OCI-LY3 (cell line): ENCODE results near the gene EFL1.
"Not testable (repeated sequence)": the region's sequence is repeated elsewhere in the genome, so short reads cannot be mapped to it uniquely, and the experiment has no call there.

ENCODE experiments used
- H2AFZ ChIP-seq: fragments of 200-600, 300-600 bp; shearing (Covaris generic); 2 replicates; pipeline ENCODE4 v1.6.0; 2014; ENCODE audit warnings: antibody characterized with exemption, low read depth, low read length
- H3K27ac ChIP-seq: fragments of 200-600, 300-600 bp; sonication (generic); 2 replicates; pipeline ENCODE4 v1.5.1; 2014; ENCODE audit warnings: mild to moderate bottlenecking, low read length, moderate library complexity, mixed read lengths
- H3K27me3 ChIP-seq: fragments of 200-600, 300-600 bp; sonication (generic); 2 replicates; pipeline ENCODE4 v1.6.1; 2014; ENCODE audit warnings: low read depth, low read length, mixed read lengths
- H3K36me3 ChIP-seq: fragments of 200-600, 300-600 bp; sonication (generic); replicated peaks from 2 replicates; pipeline ENCODE3; 2014; ENCODE audit warnings: low read depth, low read length, mixed read lengths
- H3K4me1 ChIP-seq: fragments of 300-600, 200-600 bp; sonication (generic); 2 replicates; pipeline ENCODE4 v1.6.1; 2014; ENCODE audit warnings: low read length, mixed read lengths
- H3K4me2 ChIP-seq: fragments of 200-600, 300-600 bp; sonication (generic); 2 replicates; pipeline ENCODE4 v1.6.1; 2014; ENCODE audit warnings: low read length, mixed read lengths
- H3K4me3 ChIP-seq: fragments of 300-600, 200-600 bp; sonication (generic); 2 replicates; pipeline ENCODE4 v1.5.1; 2014; ENCODE audit warnings: antibody characterized with exemption, mild to moderate bottlenecking, low read length, moderate library complexity
- H3K79me2 ChIP-seq: fragments of 300-600, 200-600 bp; shearing (Covaris generic); 2 replicates; pipeline ENCODE4 v1.6.1; 2014; ENCODE audit warnings: mild to moderate bottlenecking, low read length, mixed read lengths
- H3K9ac ChIP-seq: fragments of 300-600, 200-600 bp; shearing (Covaris generic); 2 replicates; pipeline ENCODE4 v1.6.0; 2014; ENCODE audit warnings: mild to moderate bottlenecking, low read length, moderate library complexity
- H3K9me3 ChIP-seq: fragments of 200-600, 300-600 bp; shearing (Covaris generic); 2 replicates; pipeline ENCODE4 v1.6.1; 2014; ENCODE audit warnings: low read length, mixed read lengths; ENCODE audit not compliant: insufficient read depth
- H4K20me1 ChIP-seq: fragments of 200-600, 300-600 bp; sonication (generic); 2 replicates; pipeline ENCODE4 v1.6.1; 2016; ENCODE audit warnings: low read length, mixed read lengths; ENCODE audit not compliant: insufficient read depth
- CTCF ChIP-seq: fragments of 200-600, 300-600 bp; sonication (generic); IDR thresholded peaks from 2 replicates; pipeline ENCODE4 v1.5.1; 2014; ENCODE audit warnings: antibody characterized with exemption, low read length, low read depth
- EZH2phosphoT487 ChIP-seq: fragments of 200-600 bp; shearing (Covaris generic); IDR thresholded peaks from 2 replicates; pipeline ENCODE4 v1.6.1; 2018; ENCODE audit warnings: antibody characterized with exemption, mixed run types, low read depth

The EFL1 gene

GRCh38 chr15:82196353-82196752 lies 66.2 kb downstream of the EFL1 start:
- TF ChIP-seq CTCF (no peak), EZH2phosphoT487 (no peak)
- Histone ChIP-seq H3K27ac (no peak overlapping the region), H3K27me3 (no peaks in the 10 kb centered on the region), H2AFZ (no peak overlapping the region), H3K9ac (no peak overlapping the region), H3K36me3 (no peaks in the 10 kb centered on the region), H3K4me1 (no peaks in the 10 kb centered on the region), H3K9me3 (no peaks in the 10 kb centered on the region), H3K4me2 (no peak overlapping the region), H4K20me1 (no peaks in the 10 kb centered on the region), H3K4me3 (no peak overlapping the region), H3K79me2 (no peaks in the 10 kb centered on the region)

GRCh38 chr15:82195818-82196217 lies 66.7 kb downstream of the EFL1 start:
- not testable (repeated sequence) for H3K9me3 ChIP-seq, H3K36me3 ChIP-seq, H3K79me2 ChIP-seq, H3K4me3 ChIP-seq, H4K20me1 ChIP-seq, H3K27ac ChIP-seq, H3K4me1 ChIP-seq, H3K27me3 ChIP-seq, H3K4me2 ChIP-seq, H2AFZ ChIP-seq, H3K9ac ChIP-seq

GRCh38 chr15:82194488-82194887 lies 68.0 kb downstream of the EFL1 start:
- H3K9ac ChIP-seq, H3K4me2 ChIP-seq, H4K20me1 ChIP-seq, H3K4me1 ChIP-seq, H3K27me3 ChIP-seq, H3K27ac ChIP-seq, H3K79me2 ChIP-seq, H3K4me3 ChIP-seq, H3K9me3 ChIP-seq, H2AFZ ChIP-seq, H3K36me3 ChIP-seq: not testable (repeated sequence)

- H3K4me3 ChIP-seq, H3K79me2 ChIP-seq, H3K27ac ChIP-seq, H3K9me3 ChIP-seq, H3K27me3 ChIP-seq, H3K36me3 ChIP-seq, H3K4me2 ChIP-seq, H4K20me1 ChIP-seq, H3K9ac ChIP-seq, H3K4me1 ChIP-seq, H2AFZ ChIP-seq: not testable (repeated sequence)
Measured at GRCh38 chr15:82193435-82193834, 69.1 kb downstream of the EFL1 start.

- not testable (repeated sequence) for H3K36me3 ChIP-seq, H3K27ac ChIP-seq, H3K4me2 ChIP-seq, H3K9ac ChIP-seq, H3K4me3 ChIP-seq, H3K79me2 ChIP-seq, H3K4me1 ChIP-seq, H3K27me3 ChIP-seq, H3K9me3 ChIP-seq, H2AFZ ChIP-seq, H4K20me1 ChIP-seq
Measured at GRCh38 chr15:82192394-82192793, 70.1 kb downstream of the EFL1 start.

GRCh38 chr15:82186719-82187406 lies 75.7 kb downstream of the EFL1 start:
- H3K9ac ChIP-seq = no peak overlapping the region
- peaks cover 3% of the 10 kb centered on the region; the same call in 1 of the 2 replicates for H4K20me1 ChIP-seq
- H3K4me3 ChIP-seq = 0 out of 2 replicates have a peak overlapping the region, but pooled peaks have one; percentile 6
- no peaks in the 10 kb centered on the region for H3K27me3 ChIP-seq
- peaks cover 14% of the 10 kb centered on the region for H3K4me1 ChIP-seq
- H3K79me2 ChIP-seq = no peaks in the 10 kb centered on the region
- peak overlapping the region; percentile 37 for H3K4me2 ChIP-seq
- H3K36me3 ChIP-seq = no peaks in the 10 kb centered on the region
- H3K27ac ChIP-seq = no peak overlapping the region
- H2AFZ ChIP-seq = no peak overlapping the region
- H3K9me3 ChIP-seq = no peaks in the 10 kb centered on the region
- no peak for TF ChIP-seq EZH2phosphoT487
- no peak for TF ChIP-seq CTCF
